Renal pelvis (tissue), 4 donors: Measurements from ENCODE around the gene TRPC3. TPM values are rescaled to one million over a fixed set of nuclear protein-coding genes. Genes with fewer than 3 reads are reported as not detected.
"Not testable (repeated sequence)": the region's sequence is repeated elsewhere in the genome, so short reads cannot be mapped to it uniquely, and the experiment has no call there.

ENCODE experiments used
- DNase-seq: peaks from one replicate; pipeline ENCODE4 v3.0.0-alpha.2; 2013
- polyA plus RNA-seq, 3 donors: library from polyadenylated mRNA; unstranded; fragments of 120-200 nt; gene quantifications; one replicate each; pipeline ENCODE4 v1.2.1, GENCODE V29; 2013; ENCODE audit not compliant: insufficient read length in 3 of 3

The TRPC3 gene
- polyA plus RNA-seq, 3 donors, result 0.81 to 1.3 (median 1.1) TPM

- peak; percentile 69 for DNase-seq
Observed at GRCh38 chr4:121950212-121950679, 1.6 kb downstream of the TRPC3 start.

GRCh38 chr4:121946644-121947043, 5.2 kb downstream of the TRPC3 start:
- DNase-seq, result no peak

GRCh38 chr4:121943941-121944340, 7.9 kb downstream of the TRPC3 start:
- no peak for DNase-seq

GRCh38 chr4:121939690-121940089, 12.2 kb downstream of the TRPC3 start:
- no peak for DNase-seq

GRCh38 chr4:121938282-121939092, 13.4 kb downstream of the TRPC3 start:
- DNase-seq, result no peak

- DNase-seq, result no peak
Observed at GRCh38 chr4:121936101-121936500, 15.8 kb downstream of the TRPC3 start.

- no peak for DNase-seq
Observed at GRCh38 chr4:121934635-121935034, 17.2 kb downstream of the TRPC3 start.

- no peak for DNase-seq
Observed at GRCh38 chr4:121932212-121932974, 19.5 kb downstream of the TRPC3 start.

- no peak for DNase-seq
Observed at GRCh38 chr4:121930304-121930703, 21.6 kb downstream of the TRPC3 start.

GRCh38 chr4:121927948-121928347, 23.9 kb downstream of the TRPC3 start:
- no peak for DNase-seq

GRCh38 chr4:121926490-121926889, 25.4 kb downstream of the TRPC3 start:
- DNase-seq, result not testable (repeated sequence)

GRCh38 chr4:121923306-121923705, 28.6 kb downstream of the TRPC3 start:
- DNase-seq, result no peak

- DNase-seq, result no peak
Observed at GRCh38 chr4:121913667-121914066, 38.2 kb downstream of the TRPC3 start.

- DNase-seq, result no peak
Observed at GRCh38 chr4:121908346-121908745, 43.5 kb downstream of the TRPC3 start.

- peak; percentile 33 for DNase-seq
Observed at GRCh38 chr4:121900132-121900983, 51.5 kb downstream of the TRPC3 start.

- DNase-seq, result no peak
Observed at GRCh38 chr4:121898150-121898549, 53.7 kb downstream of the TRPC3 start.

- DNase-seq, result no peak
Observed at GRCh38 chr4:121888134-121888533, 63.7 kb downstream of the TRPC3 start.

GRCh38 chr4:121885115-121885514, 66.7 kb downstream of the TRPC3 start:
- no peak for DNase-seq

GRCh38 chr4:121881158-121881557, 70.7 kb downstream of the TRPC3 start:
- no peak for DNase-seq

- no peak for DNase-seq
Observed at GRCh38 chr4:121879135-121879534, 72.7 kb downstream of the TRPC3 start.

GRCh38 chr4:121877041-121877773, 74.7 kb downstream of the TRPC3 start:
- DNase-seq, result no peak
